Stomach (tissue), 4 donors: ENCODE data around the gene LDLR.

ENCODE experiments used
- CTCF ChIP-seq, 7 experiments: fragments of 450-650 bp in 4 of 7; fragments of 200-600 bp in 3 of 7; sonication (generic) in 3 of 7; IDR thresholded peaks; one replicate each; pipeline ENCODE4 v1.5.1; 2016 to 2019; ENCODE audit warnings: antibody characterized with exemption in 7 of 7, control low read depth in 2 of 7, mild to moderate bottlenecking in 1 of 7
- EP300 ChIP-seq: sonication (generic); formaldehyde crosslinking; IDR thresholded peaks from one replicate; pipeline ENCODE4 v1.6.1; 2017; ENCODE audit warnings: antibody characterized with exemption
- POLR2A ChIP-seq, 4 donors: fragments of 450-650 bp; IDR thresholded peaks; one replicate each; pipeline ENCODE4 v1.6.1; 2016; ENCODE audit warnings: antibody characterized with exemption in 4 of 4, control low read depth in 2 of 4, mild to moderate bottlenecking in 1 of 4, moderate library complexity in 1 of 4
- POLR2AphosphoS5 ChIP-seq, 3 donors: sonication (generic); formaldehyde crosslinking; IDR thresholded peaks; one replicate each; pipeline ENCODE4 v1.6.1; 2016; ENCODE audit warnings: antibody characterized with exemption in 3 of 3

- no peak for TF ChIP-seq CTCF (IDR thresholded peaks at IDR 0.05)
- TF ChIP-seq POLR2AphosphoS5 (IDR thresholded peaks at IDR 0.05) = peak; percentile 3 to 64 (median 47)
- TF ChIP-seq POLR2A (IDR thresholded peaks at IDR 0.05) = no peak
- TF ChIP-seq EP300 = no peak
These were observed 70.6 kb downstream of the LDLR start for GRCh38 chr19:11159598-11160439.
